A673 (cell line): ENCODE measurements around the gene TMEM266.

Experiments
- CTCF ChIP-seq: fragments of 300-800, 200-600 bp; sonication (generic); conservative IDR thresholded peaks from 2 replicates; pipeline ENCODE4 v1.5.1; 2017; ENCODE audit warnings: low read depth, mild to moderate bottlenecking, antibody characterized with exemption, low read length, moderate library complexity, mixed read lengths
- EZH2 ChIP-seq: fragments of 200-600 bp; sonication (generic); IDR thresholded peaks from 2 replicates; pipeline ENCODE4 v1.6.1; 2017; ENCODE audit warnings: borderline replicate concordance, low read depth, mild to moderate bottlenecking, mixed read lengths, antibody characterized with exemption, low read length; ENCODE audit not compliant: poor library complexity, severe bottlenecking

- no peak for TF ChIP-seq CTCF
- no peak for TF ChIP-seq EZH2
These were observed 124.9 kb downstream of the TMEM266 start for GRCh38 chr15:76184650-76185035.
